IMR-90 (cell line): ENCODE data around the gene AOPEP. TPM values are rescaled to one million over a fixed set of nuclear protein-coding genes. Genes with fewer than 3 reads are reported as not detected.

ENCODE experiments used
- ATAC-seq: fragments of 200-7000 bp; cut with Tn5 transposase; 2 replicates; pipeline ENCODE4 v1.9.1; 2020; ENCODE audit warnings: low read depth, mild to moderate bottlenecking, moderate library complexity
- BruUV-seq: library from RNA; stranded (reverse); fragments of 400-500 nt; replicated peaks from 2 replicates; lab custom pipeline; 2021; lab: Mats Ljungman, UMichigan
- CTCF ChIA-PET: fragments of 300-600 bp; formaldehyde crosslinking; extraction: SDS; loops from one replicate; lab custom pipeline; 2021; ENCODE audit warnings: antibody characterized with exemption; lab: Yijun Ruan, JAX
- POLR2A ChIA-PET: fragments of 300-600 bp; sonication (Branson Sonifier 250); formaldehyde crosslinking; loops from one replicate; lab custom pipeline; 2022; ENCODE audit warnings: antibody characterized with exemption; ENCODE audit not compliant: unreplicated experiment; lab: Charles Lee
- DNase-seq: peaks from one replicate; pipeline ENCODE4 v3.0.0; 2013
- H2AFZ ChIP-seq: replicated peaks from 2 replicates; pipeline ENCODE3; 2013; ENCODE audit warnings: low read length, mild to moderate bottlenecking; ENCODE audit not compliant: poor library complexity
- H2AK5ac ChIP-seq: 2 replicates; pipeline ENCODE4 v1.6.1; 2013; ENCODE audit warnings: low read depth, low read length, inconsistent platforms
- H2AK9ac ChIP-seq: replicated peaks from 2 replicates; pipeline ENCODE3; 2013; ENCODE audit warnings: mild to moderate bottlenecking, low read depth, low read length, moderate library complexity; ENCODE audit not compliant: poor library complexity
- H2BK120ac ChIP-seq: 2 replicates; pipeline ENCODE4 v1.6.1; 2013; ENCODE audit warnings: low read depth, low read length, inconsistent platforms
- H2BK15ac ChIP-seq: 3 replicates; pipeline ENCODE4 v1.6.1; 2013; ENCODE audit warnings: low read depth, low read length, inconsistent platforms
- H2BK20ac ChIP-seq: 2 replicates; pipeline ENCODE4 v1.6.1; 2013; ENCODE audit warnings: low read depth, mild to moderate bottlenecking, inconsistent platforms, low read length, moderate library complexity
- H2BK5ac ChIP-seq: 2 replicates; pipeline ENCODE4 v1.6.1; 2013; ENCODE audit warnings: mild to moderate bottlenecking, low read depth, low read length, inconsistent platforms; ENCODE audit not compliant: poor library complexity, severe bottlenecking
- H3K14ac ChIP-seq: replicated peaks from 2 replicates; pipeline ENCODE4 v1.6.1; 2013; ENCODE audit warnings: low read depth, low read length, inconsistent platforms
- H3K18ac ChIP-seq: 2 replicates; pipeline ENCODE4 v1.6.1; 2013; ENCODE audit warnings: low read depth, low read length, control low read depth
- H3K23ac ChIP-seq: 2 replicates; pipeline ENCODE4 v1.6.1; 2013; ENCODE audit warnings: low read depth, low read length, inconsistent platforms
- H3K27ac ChIP-seq: 2 replicates; pipeline ENCODE4 v1.5.1; 2013; ENCODE audit warnings: mild to moderate bottlenecking, control low read depth, low read length; ENCODE audit not compliant: insufficient read depth
- H3K27me3 ChIP-seq: 2 replicates; pipeline ENCODE4 v1.6.1; 2013; ENCODE audit warnings: low read length; ENCODE audit not compliant: control insufficient read depth, insufficient read depth
- H3K36me3 ChIP-seq: 2 replicates; pipeline ENCODE4 v1.6.1; 2013; ENCODE audit warnings: low read length, mixed read lengths; ENCODE audit not compliant: control insufficient read depth, insufficient read depth
- H3K4ac ChIP-seq: 2 replicates; pipeline ENCODE4 v1.6.1; 2013; ENCODE audit warnings: low read depth, low read length, inconsistent platforms
- H3K4me1 ChIP-seq: 2 replicates; pipeline ENCODE4 v1.6.1; 2013; ENCODE audit warnings: low read length, mixed read lengths; ENCODE audit not compliant: control insufficient read depth, insufficient read depth
- H3K4me2 ChIP-seq: 2 replicates; pipeline ENCODE4 v1.6.1; 2013; ENCODE audit warnings: low read depth, mild to moderate bottlenecking, control low read depth, low read length, moderate library complexity
- H3K4me3 ChIP-seq: 2 replicates; pipeline ENCODE4 v1.5.1; 2013; ENCODE audit warnings: low read depth, mild to moderate bottlenecking, control low read depth, low read length, moderate library complexity; ENCODE audit not compliant: insufficient read depth
- H3K56ac ChIP-seq: 2 replicates; pipeline ENCODE4 v1.6.1; 2013; ENCODE audit warnings: low read length, inconsistent platforms; ENCODE audit not compliant: insufficient read depth; ENCODE audit errors: extremely low read depth
- H3K79me1 ChIP-seq, 2 experiments: 2 replicates each; pipeline ENCODE4 v1.6.1; 2013; ENCODE audit warnings: low read length in 2 of 2, inconsistent platforms in 1 of 2, low read depth in 1 of 2
- H3K9ac ChIP-seq: 2 replicates; pipeline ENCODE4 v1.6.1; 2013; ENCODE audit warnings: low read depth, low read length, control low read depth
- H3K9me1 ChIP-seq: 2 replicates; pipeline ENCODE4 v1.6.1; 2013; ENCODE audit warnings: low read length, inconsistent platforms; ENCODE audit not compliant: insufficient read depth
- H3K9me3 ChIP-seq: 2 replicates; pipeline ENCODE4 v1.6.1; 2013; ENCODE audit warnings: low read length; ENCODE audit not compliant: control insufficient read depth, insufficient read depth
- H4K20me1 ChIP-seq: 2 replicates; pipeline ENCODE4 v1.6.1; 2013; ENCODE audit warnings: low read length, inconsistent platforms; ENCODE audit not compliant: insufficient read depth
- H4K5ac ChIP-seq: 2 replicates; pipeline ENCODE4 v1.6.1; 2013; ENCODE audit warnings: mild to moderate bottlenecking, low read depth, low read length, control low read depth
- H4K8ac ChIP-seq, 2 experiments: 2 replicates each; pipeline ENCODE4 v1.6.1; 2013; ENCODE audit warnings: low read depth in 2 of 2, low read length in 2 of 2, control low read depth in 1 of 2, inconsistent platforms in 1 of 2
- H4K91ac ChIP-seq: 2 replicates; pipeline ENCODE4 v1.6.1; 2013; ENCODE audit warnings: low read depth, low read length, inconsistent platforms; ENCODE audit not compliant: insufficient read depth
- NFE2L2 ChIP-seq: fragments of 150-350 bp; IDR thresholded peaks from 2 replicates; pipeline ENCODE4 v1.6.1; 2016; ENCODE audit warnings: low read depth, mild to moderate bottlenecking, low read length
- WGBS, 2 experiments: methylation state at CpG; one replicate each; pipeline versions ENCODE4 v1.1.5 to v1.1.7; 2013; ENCODE audit warnings: missing lambda C conversion rate in 2 of 2; ENCODE audit not compliant: insufficient read length in 1 of 2; ENCODE audit errors: extremely low coverage in 2 of 2; 5-methylcytosine and 5-hydroxymethylcytosine counted together
- dilution Hi-C: fragments of 300-500 bp; cut with HindIII; formaldehyde crosslinking; loops from one replicate; pipeline ENCODE4 v1.14.3; 2018; ENCODE audit warnings: low sequenced_read_pairs; ENCODE audit not compliant: unreplicated experiment
- in situ Hi-C: fragments of 300-500 bp; cut with MboI; formaldehyde crosslinking; loops from 3 replicates; pipeline ENCODE4 v1.14.3; 2019; ENCODE audit warnings: low sequenced_read_pairs, inconsistent platforms, mixed read lengths
- intact Hi-C: fragments of 100-400 bp; cut with micrococcal nuclease; formaldehyde crosslinking; loops from 2 replicates; pipeline ENCODE4 v1.10.0; 2022
- polyA plus RNA-seq, 3 experiments: library from polyadenylated mRNA; depleted of rRNA; stranded (reverse); fragments of >200 nt; gene quantifications; 2 replicates each; pipeline ENCODE4 v1.2.3, GENCODE V29; 2012; ENCODE audit warnings: low replicate concordance in 1 of 3
- total RNA-seq: library from RNA; depleted of rRNA; stranded (reverse); fragments of >200 nt; gene quantifications from 2 replicates; pipeline ENCODE4 v1.2.3, GENCODE V29; 2012

The AOPEP gene
- total and polyA plus RNA-seq, 2 of the 4 experiments (the other 2 are of a cell fraction), result 34.9 to 38.7 TPM

- Histone ChIP-seq H4K20me1 (no peaks in the 10 kb centered on the region), H2AK9ac (no peak overlapping the region), H2BK20ac (no peak overlapping the region), H3K14ac (no peak overlapping the region), H2BK15ac (no peak overlapping the region), H3K9me1 (peaks cover 11% of the 10 kb centered on the region), H3K27me3 (no peaks in the 10 kb centered on the region), H3K56ac (no peak overlapping the region), H2BK120ac (no peak overlapping the region), H3K4me2 (no peak overlapping the region), H3K36me3 (no peaks in the 10 kb centered on the region), H4K5ac (no peak overlapping the region), H2AK5ac (no peak overlapping the region), H3K9ac (no peak overlapping the region), H3K4me3 (no peak overlapping the region), H3K23ac (no peak overlapping the region), H4K8ac (no peak overlapping the region), H3K9me3 (no peaks in the 10 kb centered on the region), H3K18ac (no peak overlapping the region), H3K27ac (no peak overlapping the region), H3K4me1 (peaks cover 18% of the 10 kb centered on the region), H4K91ac (peak overlapping the region; percentile 20; the same call in 1 of the 2 replicates), H2BK5ac (no peak overlapping the region), H3K79me1 (peaks cover 0 to 4% of the 10 kb centered on the region in 2 experiments; a peak in 1 of 4 replicates), H3K4ac (no peak overlapping the region), H2AFZ (no peak overlapping the region)
- 79% methylated on average over 11 of the region's 11 CpGs; no CpG with 5 or more reads in 1 of the 2 experiments for WGBS, 2 experiments
- dilution Hi-C loops, result no loop called here
- no peak for ATAC-seq
- ChIA-PET POLR2A (no interaction called here), CTCF (no interaction called here)
- DNase-seq, result no peak
- TF ChIP-seq NFE2L2, result no peak
- BruUV-seq, result no TSS peak
- intact Hi-C loops, result no loop called here
- in situ Hi-C loops, result no loop called here
Observed at GRCh38 chr9:94975480-94975879, 249.0 kb downstream of the AOPEP start.
